GM12892 (cell line): ENCODE results near the gene ACKR2. TPM values are rescaled to one million over a fixed set of nuclear protein-coding genes. Genes with fewer than 3 reads are reported as not detected.

ENCODE experiments used
- DNase-seq: peaks from one replicate; pipeline ENCODE4 v3.0.0; 2011; ENCODE audit not compliant: insufficient read length
- FAIRE-seq: peaks from 2 replicates; lab custom pipeline; 2011; peaks lifted over from hg19 to GRCh38; lab: Jason Lieb, UNC
- POLR2A ChIP-seq: IDR thresholded peaks from 2 replicates; pipeline ENCODE4 v1.6.1; 2011; ENCODE audit warnings: low read depth, low read length, control low read depth
- POLR2AphosphoS5 ChIP-seq: IDR thresholded peaks from 2 replicates; pipeline ENCODE4 v1.6.1; 2011; ENCODE audit warnings: low read depth, low read length, control low read depth
- TAF1 ChIP-seq: IDR thresholded peaks from 2 replicates; pipeline ENCODE4 v1.6.1; 2011; ENCODE audit warnings: low read depth, mild to moderate bottlenecking, control low read depth, low read length, borderline replicate concordance
- polyA plus RNA-seq: library from polyadenylated mRNA; unstranded; fragments of >200 nt; gene quantifications from one replicate; pipeline ENCODE4 v1.2.1, GENCODE V29; 2012; ENCODE audit warnings: missing spikeins, inconsistent platforms; ENCODE audit not compliant: missing spikeins

The ACKR2 gene
- 0.32 TPM for polyA plus RNA-seq

GRCh38 chr3:42809202-42809601 is at the start of gene ACKR2:
TSS of gene ACKR2 (plus strand) at chr3:42809445. CDS start at chr3:42864503, 55,058 bp downstream.
- FAIRE-seq (no peak), DNase-seq (no peak)
- TF ChIP-seq TAF1 (no peak), POLR2AphosphoS5 (no peak), POLR2A (no peak)

GRCh38 chr3:42762046-42762724 is 47.1 kb upstream of the ACKR2 start:
- TF ChIP-seq TAF1 (no peak), POLR2A (no peak), POLR2AphosphoS5 (no peak)
- FAIRE-seq: no peak
- no peak for DNase-seq

GRCh38 chr3:42763021-42763420 is 46.2 kb upstream of the ACKR2 start:
- no peak for TF ChIP-seq POLR2A
- TF ChIP-seq TAF1: no peak
- no peak for TF ChIP-seq POLR2AphosphoS5
- DNase-seq: no peak
- FAIRE-seq: peak; percentile 73

- FAIRE-seq (no peak), DNase-seq (no peak)
Measured at GRCh38 chr3:42764115-42764514, 45.1 kb upstream of the ACKR2 start.

GRCh38 chr3:42764561-42765295 is 44.5 kb upstream of the ACKR2 start:
- FAIRE-seq (no peak), DNase-seq (no peak)
- no peak for TF ChIP-seq TAF1
- no peak for TF ChIP-seq POLR2A
- TF ChIP-seq POLR2AphosphoS5: no peak

More at GRCh38 chr3:42764115-42764514, 45.1 kb upstream of the ACKR2 start:
- TF ChIP-seq TAF1: no peak

GRCh38 chr3:42769477-42770131 is 39.6 kb upstream of the ACKR2 start:
- DNase-seq: no peak
- no peak for TF ChIP-seq POLR2AphosphoS5
- no peak for TF ChIP-seq TAF1
- no peak for TF ChIP-seq POLR2A
- FAIRE-seq: no peak

GRCh38 chr3:42771271-42771670 is 38.0 kb upstream of the ACKR2 start:
- FAIRE-seq (no peak), DNase-seq (no peak)
- TF ChIP-seq POLR2AphosphoS5 (no peak), POLR2A (no peak)

GRCh38 chr3:42772670-42773408 is 36.4 kb upstream of the ACKR2 start, which contains the start of gene CCDC13:
TSS of gene CCDC13 (minus strand) at chr3:42773253. CDS start at chr3:42758345, 14,908 bp downstream.
- FAIRE-seq: peak; percentile 99
- TF ChIP-seq TAF1: no peak; the same call in 1 of the 2 replicates
- peak; percentile 67 for TF ChIP-seq POLR2A
- no peak for TF ChIP-seq POLR2AphosphoS5

GRCh38 chr3:42773409-42773751 is 35.9 kb upstream of the ACKR2 start:
- FAIRE-seq: no peak
- DNase-seq: no peak
- TF ChIP-seq TAF1 (no peak), POLR2A (no peak), POLR2AphosphoS5 (no peak)

More at GRCh38 chr3:42772670-42773408, 36.4 kb upstream of the ACKR2 start, which contains the start of gene CCDC13:
- DNase-seq: peak; percentile 88

GRCh38 chr3:42778644-42779043 is 30.6 kb upstream of the ACKR2 start:
- FAIRE-seq: no peak
- TF ChIP-seq POLR2A (no peak), POLR2AphosphoS5 (no peak), TAF1 (no peak)
- DNase-seq: no peak

- no peak for FAIRE-seq
- no peak for DNase-seq
- TF ChIP-seq POLR2A: no peak
- TF ChIP-seq TAF1: no peak
- no peak for TF ChIP-seq POLR2AphosphoS5
Measured at GRCh38 chr3:42780398-42780797, 28.8 kb upstream of the ACKR2 start.
